K562 (cell line): ENCODE measurements around the gene POTEF. TPM values are rescaled to one million over a fixed set of nuclear protein-coding genes. Genes with fewer than 3 reads are reported as not detected.
"Not testable (repeated sequence)": the region's sequence is repeated elsewhere in the genome, so short reads cannot be mapped to it uniquely, and the experiment has no call there.

Experiments used
- ATAC-seq: fragments of 200-7000 bp; cut with Tn5 transposase; 3 replicates; pipeline ENCODE4 v1.9.1; 2020; ENCODE audit warnings: moderate library complexity
- BruUV-seq: library from RNA; stranded (reverse); fragments of 400-500 nt; replicated peaks from 2 replicates; lab custom pipeline; 2021; lab: Mats Ljungman, UMichigan
- CTCF ChIA-PET: fragments of 300-600 bp; formaldehyde crosslinking; extraction: SDS; loops from one replicate; lab custom pipeline; 2021; ENCODE audit warnings: low intra/inter-chr PET ratio; lab: Yijun Ruan, JAX
- POLR2A ChIA-PET: fragments of 300-600, 350-650 bp; sonication (Branson Sonifier 250); formaldehyde crosslinking; extraction: SDS; loops from one replicate; lab custom pipeline; 2021; ENCODE audit warnings: antibody characterized with exemption, inconsistent platforms; lab: Yijun Ruan, JAX
- DNase-seq, 4 experiments: peaks; one replicate each; pipeline versions ENCODE4 v3.0.0 to v3.0.0-alpha.2; 2011 to 2018; ENCODE audit warnings: low spot score in 3 of 4, mixed read lengths in 3 of 4; ENCODE audit errors: extremely low read depth in 1 of 4
- FAIRE-seq: peaks from 2 replicates; lab custom pipeline; 2011; peaks lifted over from hg19 to GRCh38; lab: Jason Lieb, UNC
- H2AFZ ChIP-seq: 2 replicates; pipeline ENCODE4 v1.6.0; 2011; ENCODE audit warnings: low read depth, low read length, control low read depth, inconsistent platforms
- H3K27ac ChIP-seq: fragments of 200-600 bp; 3 replicates; pipeline ENCODE4 v1.8.0; 2011; ENCODE audit warnings: low read depth, mild to moderate bottlenecking, control low read depth, inconsistent platforms, low read length, moderate library complexity, mixed read lengths; ENCODE audit errors: extremely low read depth
- H3K27me3 ChIP-seq, 2 experiments: fragments of 300-600 bp in 1 of 2; 2 replicates in 1 of 2; 3 replicates in 1 of 2; pipeline versions ENCODE4 v1.6.0 to v1.8.0; 2011; ENCODE audit warnings: inconsistent platforms in 2 of 2, low read length in 2 of 2, mild to moderate bottlenecking in 1 of 2, mixed read lengths in 1 of 2, moderate library complexity in 1 of 2; ENCODE audit not compliant: control insufficient read depth in 2 of 2, insufficient read depth in 2 of 2
- H3K36me3 ChIP-seq: fragments of 300-600 bp; 3 replicates; pipeline ENCODE4 v1.8.0; 2011; ENCODE audit warnings: mild to moderate bottlenecking, low read length, inconsistent platforms; ENCODE audit not compliant: control insufficient read depth, insufficient read depth
- H3K4me1 ChIP-seq, 2 experiments: fragments of 200-600 bp in 1 of 2; replicated peaks in 1 of 2; 2 replicates in 1 of 2; 3 replicates in 1 of 2; pipeline versions ENCODE4 v1.5.1 to v1.8.0; 2011; ENCODE audit warnings: inconsistent platforms in 2 of 2, low read length in 2 of 2, mild to moderate bottlenecking in 1 of 2, mixed read lengths in 1 of 2, moderate library complexity in 1 of 2; ENCODE audit not compliant: control insufficient read depth in 2 of 2, insufficient read depth in 2 of 2
- H3K4me2 ChIP-seq: 2 replicates; pipeline ENCODE4 v1.6.1; 2011; ENCODE audit warnings: low read length, control low read depth, inconsistent platforms, mixed read lengths; ENCODE audit not compliant: insufficient read depth
- H3K4me3 ChIP-seq: fragments of 200-600 bp; sonication (generic), shearing (Covaris generic); 2 replicates; pipeline ENCODE4 v1.5.1; 2016; ENCODE audit warnings: control low read depth, inconsistent platforms
- H3K79me2 ChIP-seq: fragments of 200-600 bp; 3 replicates; pipeline ENCODE4 v1.8.0; 2011; ENCODE audit warnings: low read length, inconsistent platforms; ENCODE audit not compliant: control insufficient read depth, insufficient read depth
- H3K9ac ChIP-seq, 2 experiments: 2 replicates each; pipeline versions ENCODE4 v1.6.0 to v1.6.1; 2011; ENCODE audit warnings: low read depth in 2 of 2, low read length in 2 of 2, control low read depth in 1 of 2, inconsistent platforms in 1 of 2, mild to moderate bottlenecking in 1 of 2, mixed read lengths in 1 of 2; ENCODE audit not compliant: insufficient read depth in 1 of 2
- H3K9me1 ChIP-seq: one replicate; pipeline ENCODE4 v1.6.0; 2011; ENCODE audit warnings: inconsistent platforms, mild to moderate bottlenecking, low read length, moderate library complexity; ENCODE audit not compliant: control insufficient read depth, insufficient read depth
- H3K9me3 ChIP-seq: replicated peaks from 2 replicates; pipeline ENCODE4 v1.5.1; 2011; ENCODE audit warnings: low read depth, low read length, inconsistent platforms; ENCODE audit not compliant: control insufficient read depth, insufficient read depth
- H4K20me1 ChIP-seq: replicated peaks from 2 replicates; pipeline ENCODE4 v1.6.1; 2011; ENCODE audit warnings: low read length, inconsistent platforms, mixed read lengths; ENCODE audit not compliant: control insufficient read depth, insufficient read depth
- TAF1 ChIP-seq: IDR thresholded peaks from 2 replicates; pipeline ENCODE4 v1.6.1; 2011; ENCODE audit warnings: mild to moderate bottlenecking, low read length, moderate library complexity; ENCODE audit not compliant: insufficient read depth, control insufficient read depth, severe bottlenecking; ENCODE audit errors: extremely low read depth
- ZBTB8A ChIP-seq: fragments of 450-650 bp; IDR thresholded peaks from 2 replicates; pipeline ENCODE4 v1.6.1; 2018; ENCODE audit warnings: mild to moderate bottlenecking, moderate library complexity; ENCODE audit not compliant: partially characterized antibody
- WGBS: fragments of 100-300 bp; shearing (Covaris generic); methylation state at CpG from one replicate; pipeline ENCODE4 v1.1.6; 2016; ENCODE audit warnings: low coverage, mixed read lengths; ENCODE audit not compliant: insufficient coverage; ENCODE audit errors: missing lambda C conversion rate; 5-methylcytosine and 5-hydroxymethylcytosine counted together
- in situ Hi-C: fragments of 300-500 bp; cut with MboI; formaldehyde crosslinking; loops from 4 replicates; pipeline ENCODE4 v1.15.0; 2018; ENCODE audit warnings: inconsistent platforms, mixed read lengths
- intact Hi-C: fragments of 100-400 bp; cut with micrococcal nuclease; formaldehyde crosslinking; loops from 2 replicates; pipeline ENCODE4 v1.14.2; 2022
- polyA plus RNA-seq, 8 experiments: library from polyadenylated mRNA; depleted of rRNA in 4 of 8; stranded (reverse) in 5 of 8; unstranded in 3 of 8; fragments of >200 nt; fragmentation: Nextera tagmentation in 2 of 8; fragmentation: Illumina TruSeq in 1 of 8; extraction: Ambion mirVana in 2 of 8; extraction: Trizol in 1 of 8; gene quantifications; 2 replicates each; pipeline versions ENCODE4 v1.2.1 to v1.2.3, GENCODE V29; 2011 to 2014; ENCODE audit warnings: inconsistent platforms in 1 of 8, missing spikeins in 1 of 8
- total RNA-seq, 7 experiments: library from RNA; depleted of rRNA in 6 of 7; stranded (reverse); fragments of >200 nt in 6 of 7; fragmentation: Illumina TruSeq in 2 of 7; extraction: Trizol in 2 of 7; gene quantifications; 2 replicates each; pipeline versions ENCODE4 v1.2.1 to v1.2.3, GENCODE V29; 2011 to 2021; ENCODE audit warnings: low replicate concordance in 1 of 7
- TF ChIP-seq, protein P1 (sequence below): sonication (generic); formaldehyde crosslinking; IDR thresholded peaks from 2 replicates; pipeline ENCODE4 v1.8.1; 2023; ENCODE audit warnings: missing genetic modification reagents, mild to moderate bottlenecking, borderline replicate concordance

Gene POTEF
- total and polyA plus RNA-seq, 9 of the 15 experiments (the other 6 are each of a cell fraction or from before 2014, with no cell fraction given), result 0.04 to 2.2 (median 0.27) TPM; not detected in 1

- no peak overlapping the region for H3K4me2 ChIP-seq
- no peak for ATAC-seq
- ChIA-PET POLR2A (interaction anchor here (1.9 kb wide), 1 partner anchor 10 kb away, joined by 9 read pairs; no protein-coding TSS in a partner anchor), CTCF (no interaction called here)
- H2AFZ ChIP-seq, result no peak overlapping the region
- H3K9ac ChIP-seq, result no peak overlapping the region
- H3K4me1 ChIP-seq, result no peaks in the 10 kb centered on the region
- no peak overlapping the region for H3K27ac ChIP-seq
- 93% methylated on average over 7 of the region's 7 CpGs for WGBS
- no TSS peak for BruUV-seq
- in situ Hi-C loops, result no loop called here
- H3K79me2 ChIP-seq, result no peaks in the 10 kb centered on the region; the same call in 2 of the 3 replicates
- no peak for FAIRE-seq
- H3K4me3 ChIP-seq, result no peak overlapping the region
- no peaks in the 10 kb centered on the region for H3K9me3 ChIP-seq
- H4K20me1 ChIP-seq, result 0 out of 2 replicates have a peak, but pooled peaks cover 3% of the 10 kb centered on the region
- H3K9me1 ChIP-seq, result no peaks in the 10 kb centered on the region
- intact Hi-C loops, result no loop called here
- no peaks in the 10 kb centered on the region for H3K27me3 ChIP-seq
- no peak for DNase-seq
- TF ChIP-seq, protein P1, sequence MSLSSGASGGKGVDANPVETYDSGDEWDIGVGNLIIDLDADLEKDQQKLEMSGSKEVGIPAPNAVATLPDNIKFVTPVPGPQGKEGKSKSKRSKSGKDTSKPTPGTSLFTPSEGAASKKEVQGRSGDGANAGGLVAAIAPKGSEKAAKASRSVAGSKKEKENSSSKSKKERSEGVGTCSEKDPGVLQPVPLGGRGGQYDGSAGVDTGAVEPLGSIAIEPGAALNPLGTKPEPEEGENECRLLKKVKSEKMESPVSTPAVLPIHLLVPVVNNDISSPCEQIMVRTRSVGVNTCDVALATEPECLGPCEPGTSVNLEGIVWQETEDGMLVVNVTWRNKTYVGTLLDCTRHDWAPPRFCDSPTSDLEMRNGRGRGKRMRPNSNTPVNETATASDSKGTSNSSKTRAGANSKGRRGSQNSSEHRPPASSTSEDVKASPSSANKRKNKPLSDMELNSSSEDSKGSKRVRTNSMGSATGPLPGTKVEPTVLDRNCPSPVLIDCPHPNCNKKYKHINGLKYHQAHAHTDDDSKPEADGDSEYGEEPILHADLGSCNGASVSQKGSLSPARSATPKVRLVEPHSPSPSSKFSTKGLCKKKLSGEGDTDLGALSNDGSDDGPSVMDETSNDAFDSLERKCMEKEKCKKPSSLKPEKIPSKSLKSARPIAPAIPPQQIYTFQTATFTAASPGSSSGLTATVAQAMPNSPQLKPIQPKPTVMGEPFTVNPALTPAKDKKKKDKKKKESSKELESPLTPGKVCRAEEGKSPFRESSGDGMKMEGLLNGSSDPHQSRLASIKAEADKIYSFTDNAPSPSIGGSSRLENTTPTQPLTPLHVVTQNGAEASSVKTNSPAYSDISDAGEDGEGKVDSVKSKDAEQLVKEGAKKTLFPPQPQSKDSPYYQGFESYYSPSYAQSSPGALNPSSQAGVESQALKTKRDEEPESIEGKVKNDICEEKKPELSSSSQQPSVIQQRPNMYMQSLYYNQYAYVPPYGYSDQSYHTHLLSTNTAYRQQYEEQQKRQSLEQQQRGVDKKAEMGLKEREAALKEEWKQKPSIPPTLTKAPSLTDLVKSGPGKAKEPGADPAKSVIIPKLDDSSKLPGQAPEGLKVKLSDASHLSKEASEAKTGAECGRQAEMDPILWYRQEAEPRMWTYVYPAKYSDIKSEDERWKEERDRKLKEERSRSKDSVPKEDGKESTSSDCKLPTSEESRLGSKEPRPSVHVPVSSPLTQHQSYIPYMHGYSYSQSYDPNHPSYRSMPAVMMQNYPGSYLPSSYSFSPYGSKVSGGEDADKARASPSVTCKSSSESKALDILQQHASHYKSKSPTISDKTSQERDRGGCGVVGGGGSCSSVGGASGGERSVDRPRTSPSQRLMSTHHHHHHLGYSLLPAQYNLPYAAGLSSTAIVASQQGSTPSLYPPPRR (CRISPR knock-in tag), result no peak
- TF ChIP-seq ZBTB8A, result no peak
- TF ChIP-seq TAF1, result no peak
- H3K36me3 ChIP-seq, result peaks cover 86% of the 10 kb centered on the region
Observed at GRCh38 chr2:130169896-130170295, 40.9 kb upstream of the POTEF start.

GRCh38 chr2:130169163-130169562 lies 40.1 kb upstream of the POTEF start:
- H3K27me3 ChIP-seq, intact Hi-C loops, H3K9me3 ChIP-seq, H3K9ac ChIP-seq, H3K4me3 ChIP-seq, H3K27ac ChIP-seq, H4K20me1 ChIP-seq, ATAC-seq, POLR2A ChIA-PET, H3K4me1 ChIP-seq, H3K79me2 ChIP-seq, FAIRE-seq, H3K9me1 ChIP-seq, H3K4me2 ChIP-seq, in situ Hi-C loops, H2AFZ ChIP-seq, BruUV-seq, DNase-seq, CTCF ChIA-PET: not testable (repeated sequence)
- H3K36me3 ChIP-seq, result peaks cover 85% of the 10 kb centered on the region
- WGBS, result 92% methylated on average over 2 of the region's 3 CpGs

GRCh38 chr2:130166611-130167010 lies 37.6 kb upstream of the POTEF start:
- H4K20me1 ChIP-seq, ATAC-seq, H3K79me2 ChIP-seq, H3K9me1 ChIP-seq, H3K4me3 ChIP-seq, intact Hi-C loops, H3K27me3 ChIP-seq, POLR2A ChIA-PET, H3K9ac ChIP-seq, H2AFZ ChIP-seq, BruUV-seq, DNase-seq, H3K27ac ChIP-seq, H3K9me3 ChIP-seq, in situ Hi-C loops, H3K4me2 ChIP-seq, FAIRE-seq, CTCF ChIA-PET: not testable (repeated sequence)
- WGBS, result 74% methylated on average over 3 of the region's 3 CpGs
- Histone ChIP-seq H3K4me1 (peaks cover 0 to 12% of the 10 kb centered on the region in 2 experiments; a peak in 2 of 5 replicates), H3K36me3 (peaks cover 77% of the 10 kb centered on the region)
